ENCODE data around the gene CAGE1.

GRCh38 chr6:7421066-7421465 lies 31.5 kb upstream of the CAGE1 start:
- TF ChIP-seq CTCF (IDR thresholded peaks at IDR 0.05): no peak
- no peak for TF ChIP-seq EP300 (IDR thresholded peaks at IDR 0.05)
- TF ChIP-seq POLR2A (IDR thresholded peaks at IDR 0.05): no peak
